Activated T-cell treated with anti-CD3 and anti-CD28 coated beads, Interleukin-2, amount 50 U/mL, for 72 hours (primary cell): ENCODE data around the gene RFX2. TPM values are rescaled to one million over a fixed set of nuclear protein-coding genes. Genes with fewer than 3 reads are reported as not detected.

ENCODE experiments used
- ATAC-seq, 2 donors: fragments of 150-1000 bp; cut with Tn5 transposase; replicated peaks in 1 of 2; 2 replicates each; pipeline ENCODE4 v1.10.0; 2021; ENCODE audit warnings: moderate library complexity in 2 of 2, mild to moderate bottlenecking in 1 of 2
- DNase-seq, 2 donors: peaks; one replicate each; pipeline ENCODE4 v3.0.0; 2021 to 2022; ENCODE audit warnings: mixed read lengths in 1 of 2
- H3K27ac Mint-ChIP-seq: one replicate; pipeline ENCODE4 v1.8.0; 2022; ENCODE audit warnings: mild to moderate bottlenecking, moderate library complexity, mixed read lengths
- H3K27me3 Mint-ChIP-seq: one replicate; pipeline ENCODE4 v1.8.0; 2022; ENCODE audit warnings: low read depth, mixed read lengths
- H3K36me3 Mint-ChIP-seq, 2 donors: one replicate each; pipeline ENCODE4 v1.8.0; 2022; ENCODE audit warnings: mixed read lengths in 2 of 2, mild to moderate bottlenecking in 1 of 2; ENCODE audit not compliant: insufficient read depth in 2 of 2
- H3K4me1 Mint-ChIP-seq: one replicate; pipeline ENCODE4 v1.8.0; 2022; ENCODE audit warnings: low read depth, mixed read lengths
- H3K4me3 Mint-ChIP-seq, 2 donors: one replicate each; pipeline ENCODE4 v1.8.0; 2022; ENCODE audit warnings: mild to moderate bottlenecking in 2 of 2, mixed read lengths in 2 of 2, moderate library complexity in 2 of 2
- H3K9me3 Mint-ChIP-seq, 2 donors: one replicate each; pipeline ENCODE4 v1.8.0; 2022; ENCODE audit warnings: mixed read lengths in 2 of 2
- total RNA-seq, 2 donors: library from RNA; stranded (reverse); gene quantifications; one replicate each; pipeline ENCODE4 v1.2.3, GENCODE V29; 2022

RFX2 gene
- total RNA-seq, 2 donors from 2014 or later = 8.7 to 11.6 TPM

- no peaks in the 10 kb centered on the region for H3K9me3 Mint-ChIP-seq
- no peak overlapping the region for H3K27ac Mint-ChIP-seq
- DNase-seq = no peak
- H3K4me1 Mint-ChIP-seq = peaks cover 7% of the 10 kb centered on the region
- no peaks in the 10 kb centered on the region for H3K36me3 Mint-ChIP-seq
- H3K27me3 Mint-ChIP-seq = no peaks in the 10 kb centered on the region
- no peak overlapping the region for H3K4me3 Mint-ChIP-seq
- no peak for ATAC-seq
Observed at GRCh38 chr19:6045108-6045507, 65.2 kb downstream of the RFX2 start.

- no peak for DNase-seq
- H3K36me3 Mint-ChIP-seq = no peaks in the 10 kb centered on the region
Observed at GRCh38 chr19:6044056-6044805, 66.1 kb downstream of the RFX2 start.

GRCh38 chr19:6042776-6043726 is 67.2 kb downstream of the RFX2 start:
- H3K27ac Mint-ChIP-seq = no peak overlapping the region
- no peak for DNase-seq
- H3K36me3 Mint-ChIP-seq = peaks cover 0 to 5% of the 10 kb centered on the region in 2 donors
- H3K27me3 Mint-ChIP-seq = no peaks in the 10 kb centered on the region
- no peak for ATAC-seq
- H3K4me3 Mint-ChIP-seq = no peak overlapping the region
- peaks cover 18% of the 10 kb centered on the region for H3K4me1 Mint-ChIP-seq
- no peaks in the 10 kb centered on the region for H3K9me3 Mint-ChIP-seq

More at GRCh38 chr19:6044056-6044805, 66.1 kb downstream of the RFX2 start:
- no peak for ATAC-seq
- H3K4me3 Mint-ChIP-seq = no peak overlapping the region
- H3K27ac Mint-ChIP-seq = no peak overlapping the region
- no peaks in the 10 kb centered on the region for H3K27me3 Mint-ChIP-seq
- peaks cover 14% of the 10 kb centered on the region for H3K4me1 Mint-ChIP-seq
- no peaks in the 10 kb centered on the region for H3K9me3 Mint-ChIP-seq

GRCh38 chr19:6041991-6042481 is 68.3 kb downstream of the RFX2 start:
- peaks cover 24% of the 10 kb centered on the region for H3K4me1 Mint-ChIP-seq
- no peak overlapping the region for H3K27ac Mint-ChIP-seq
- H3K27me3 Mint-ChIP-seq = no peaks in the 10 kb centered on the region
- peaks cover 0 to 8% of the 10 kb centered on the region in 2 donors for H3K36me3 Mint-ChIP-seq
- no peaks in the 10 kb centered on the region for H3K9me3 Mint-ChIP-seq
- DNase-seq (no peak), ATAC-seq (no peak)
- no peak overlapping the region for H3K4me3 Mint-ChIP-seq

GRCh38 chr19:6041071-6041470 is 69.2 kb downstream of the RFX2 start:
- no peaks in the 10 kb centered on the region for H3K27me3 Mint-ChIP-seq
- no peak for ATAC-seq
- H3K4me1 Mint-ChIP-seq = peaks cover 24% of the 10 kb centered on the region
- no peaks in the 10 kb centered on the region for H3K9me3 Mint-ChIP-seq
- H3K27ac Mint-ChIP-seq = peak overlapping the region; percentile 21
- H3K36me3 Mint-ChIP-seq = peaks cover 0 to 10% of the 10 kb centered on the region in 2 donors
- no peak overlapping the region for H3K4me3 Mint-ChIP-seq
- no peak for DNase-seq

GRCh38 chr19:6039566-6040225 is 70.6 kb downstream of the RFX2 start:
- Mint-ChIP-seq H3K4me3 (peak overlapping the region; percentile 59 to 61), H3K36me3 (peaks cover 0 to 10% of the 10 kb centered on the region in 2 donors), H3K4me1 (peaks cover 24% of the 10 kb centered on the region), H3K27me3 (no peaks in the 10 kb centered on the region), H3K9me3 (no peaks in the 10 kb centered on the region), H3K27ac (peak overlapping the region; percentile 61)
- DNase-seq (no peak), ATAC-seq (peak; percentile 28 to 32)

- ATAC-seq = peak; percentile 90 to 93
- peak overlapping the region; percentile 61 for H3K27ac Mint-ChIP-seq
- peaks cover 0 to 10% of the 10 kb centered on the region in 2 donors for H3K36me3 Mint-ChIP-seq
- peaks cover 24% of the 10 kb centered on the region for H3K4me1 Mint-ChIP-seq
- H3K27me3 Mint-ChIP-seq = no peaks in the 10 kb centered on the region
- peak overlapping the region; percentile 59 to 61 for H3K4me3 Mint-ChIP-seq
- peak; percentile 71 to 73 for DNase-seq
- no peaks in the 10 kb centered on the region for H3K9me3 Mint-ChIP-seq
Observed at GRCh38 chr19:6038634-6039405, 71.5 kb downstream of the RFX2 start.

- ATAC-seq (no peak), DNase-seq (no peak)
- Mint-ChIP-seq H3K4me3 (no peak overlapping the region), H3K27me3 (no peaks in the 10 kb centered on the region), H3K9me3 (no peaks in the 10 kb centered on the region), H3K4me1 (peaks cover 27% of the 10 kb centered on the region), H3K27ac (no peak overlapping the region), H3K36me3 (peaks cover 0 to 10% of the 10 kb centered on the region in 2 donors)
Observed at GRCh38 chr19:6035026-6035425, 75.3 kb downstream of the RFX2 start.

GRCh38 chr19:6034512-6034911 is 75.8 kb downstream of the RFX2 start:
- Mint-ChIP-seq H3K27me3 (no peaks in the 10 kb centered on the region), H3K4me3 (no peak overlapping the region), H3K9me3 (peaks cover 0 to 2% of the 10 kb centered on the region in 2 donors), H3K27ac (no peak overlapping the region), H3K36me3 (peaks cover 0 to 10% of the 10 kb centered on the region in 2 donors), H3K4me1 (peaks cover 28% of the 10 kb centered on the region)
- no peak for ATAC-seq
- DNase-seq = no peak

GRCh38 chr19:6033744-6034264 is 76.5 kb downstream of the RFX2 start:
- Mint-ChIP-seq H3K4me1 (peaks cover 22% of the 10 kb centered on the region), H3K27ac (no peak overlapping the region), H3K9me3 (peaks cover 0 to 2% of the 10 kb centered on the region in 2 donors), H3K27me3 (no peaks in the 10 kb centered on the region), H3K4me3 (no peak overlapping the region), H3K36me3 (peaks cover 0 to 10% of the 10 kb centered on the region in 2 donors)
- no peak for DNase-seq
- no peak for ATAC-seq

- Mint-ChIP-seq H3K4me1 (peaks cover 12% of the 10 kb centered on the region), H3K36me3 (peaks cover 0 to 5% of the 10 kb centered on the region in 2 donors), H3K27me3 (no peaks in the 10 kb centered on the region), H3K27ac (no peak overlapping the region), H3K4me3 (no peak overlapping the region), H3K9me3 (peaks cover 0 to 2% of the 10 kb centered on the region in 2 donors)
- ATAC-seq (no peak), DNase-seq (no peak)
Observed at GRCh38 chr19:6032827-6033226, 77.5 kb downstream of the RFX2 start.

GRCh38 chr19:6032381-6032780 is 77.9 kb downstream of the RFX2 start:
- H3K36me3 Mint-ChIP-seq = peaks cover 0 to 5% of the 10 kb centered on the region in 2 donors
- no peak overlapping the region for H3K27ac Mint-ChIP-seq
- H3K4me3 Mint-ChIP-seq = no peak overlapping the region
- peaks cover 0 to 2% of the 10 kb centered on the region in 2 donors for H3K9me3 Mint-ChIP-seq
- ATAC-seq (no peak), DNase-seq (no peak)
- no peaks in the 10 kb centered on the region for H3K27me3 Mint-ChIP-seq
- peaks cover 8% of the 10 kb centered on the region for H3K4me1 Mint-ChIP-seq
